Epithelial cell of umbilical artery (primary cell): ENCODE data around the gene CELSR1. TPM values are rescaled to one million over a fixed set of nuclear protein-coding genes. Genes with fewer than 3 reads are reported as not detected.

ENCODE experiments used
- total RNA-seq: library from RNA; depleted of rRNA; stranded (reverse); fragments of >200 nt; gene quantifications from 2 replicates; pipeline ENCODE4 v1.2.3, GENCODE V29; 2014

CELSR1 gene
- total RNA-seq: 0.15 and 0.32 TPM in 2 replicates

GRCh38 chr22:46537225-46537945 is at the start of gene CELSR1:
Gene CELSR1 (minus strand): TSS chr22:46537620. CDS start chr22:46537170, 450 bp downstream.

GRCh38 chr22:46335201-46336118 is 202.0 kb downstream of the CELSR1 start, which contains the start of gene TRMU:
Gene TRMU (plus strand): TSS chr22:46335714. CDS start chr22:46335765, 51 bp downstream.

Other genes with a start within 250 kb of the CELSR1 start
- 7.5 and 10.6 TPM in 2 replicates for gene GTSE1, start 240.8 kb downstream of the CELSR1 start, total RNA-seq
- 28.3 and 31.9 TPM in 2 replicates for gene TRMU, start 201.9 kb downstream of the CELSR1 start, total RNA-seq
- gene GRAMD4, start 82.8 kb upstream of the CELSR1 start, total RNA-seq: 16.6 and 25.5 TPM in 2 replicates
- gene CERK, start 200.6 kb upstream of the CELSR1 start, total RNA-seq: 47.4 and 136 TPM in 2 replicates
- gene TBC1D22A, start 225.0 kb upstream of the CELSR1 start, total RNA-seq: 16.6 and 17.5 TPM in 2 replicates